GM21515 (cell line): ENCODE data around the gene CRYGN.

Experiments used
- ATAC-seq: cut with Tn5 transposase; IDR thresholded peaks from one replicate; pipeline ENCODE4 v1.9.1; 2021; ENCODE audit not compliant: unreplicated experiment

Gene CRYGN

DNA sequence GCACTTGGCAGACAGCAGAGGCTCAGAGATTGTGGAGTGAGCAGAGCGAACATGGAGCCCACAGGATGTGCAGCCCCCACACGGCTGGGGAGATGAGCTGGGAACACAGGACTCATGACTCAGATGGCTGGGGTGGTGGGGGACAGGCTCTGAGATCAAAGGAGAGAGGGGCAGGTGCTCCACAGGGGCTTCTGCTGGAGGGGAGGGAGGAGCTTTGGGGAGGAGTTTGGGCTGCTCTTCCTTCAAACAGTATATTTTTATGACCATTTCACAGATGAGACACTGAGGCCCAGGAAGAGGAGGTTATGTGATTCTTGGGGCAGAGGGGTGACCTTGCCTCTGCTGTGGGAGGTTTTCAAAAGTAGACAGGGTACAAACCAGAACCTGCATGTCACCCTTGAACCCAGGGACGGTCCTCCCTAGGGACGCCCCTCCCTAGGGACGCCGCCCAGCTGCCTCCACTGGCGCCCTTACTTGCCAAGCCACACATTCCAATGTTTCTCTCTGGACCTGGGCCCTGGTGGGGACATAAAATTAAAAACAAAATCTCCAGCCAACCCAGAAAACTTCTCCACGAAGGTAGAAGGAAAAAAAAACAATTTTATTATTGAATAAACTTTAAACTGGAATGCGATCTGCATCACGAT lies 981 bp upstream of the CRYGN start:
- no peak for ATAC-seq

DNA sequence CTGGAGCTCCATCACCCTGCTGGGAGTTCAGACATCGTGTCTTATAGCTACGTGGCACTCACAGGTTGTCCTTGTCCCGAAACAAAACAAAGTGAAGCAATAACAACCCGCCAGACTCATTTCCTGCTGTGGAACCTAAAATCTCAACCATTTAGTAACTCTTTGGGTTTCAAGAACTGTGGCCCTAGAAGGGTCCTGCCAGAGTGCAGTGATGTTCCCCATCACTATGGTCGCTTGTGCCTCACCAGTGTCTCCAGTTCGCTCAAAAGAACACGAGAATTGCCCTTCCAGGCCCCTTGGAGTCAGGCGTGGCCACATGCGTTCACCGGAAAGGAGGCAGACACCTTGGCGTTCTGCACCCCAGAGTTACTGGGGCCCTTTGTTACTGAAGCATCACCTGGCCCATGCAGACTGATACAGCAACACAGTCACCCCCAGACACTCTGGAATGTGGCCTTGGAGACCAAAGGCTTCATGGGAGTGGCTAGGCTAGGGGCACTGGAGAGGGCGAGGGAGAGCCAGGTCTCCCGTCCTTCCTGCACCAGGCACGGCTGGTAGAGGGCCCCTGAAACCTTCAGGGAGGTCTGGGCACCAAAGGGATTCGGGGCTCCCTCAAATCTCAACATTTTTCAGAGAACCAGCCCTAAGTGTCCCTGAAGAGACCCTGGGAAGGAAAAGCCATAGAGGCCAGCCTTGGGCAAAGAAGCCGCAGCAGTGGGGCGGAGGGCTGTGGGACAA lies 908 bp downstream of the CRYGN start:
- ATAC-seq, result no peak

DNA sequence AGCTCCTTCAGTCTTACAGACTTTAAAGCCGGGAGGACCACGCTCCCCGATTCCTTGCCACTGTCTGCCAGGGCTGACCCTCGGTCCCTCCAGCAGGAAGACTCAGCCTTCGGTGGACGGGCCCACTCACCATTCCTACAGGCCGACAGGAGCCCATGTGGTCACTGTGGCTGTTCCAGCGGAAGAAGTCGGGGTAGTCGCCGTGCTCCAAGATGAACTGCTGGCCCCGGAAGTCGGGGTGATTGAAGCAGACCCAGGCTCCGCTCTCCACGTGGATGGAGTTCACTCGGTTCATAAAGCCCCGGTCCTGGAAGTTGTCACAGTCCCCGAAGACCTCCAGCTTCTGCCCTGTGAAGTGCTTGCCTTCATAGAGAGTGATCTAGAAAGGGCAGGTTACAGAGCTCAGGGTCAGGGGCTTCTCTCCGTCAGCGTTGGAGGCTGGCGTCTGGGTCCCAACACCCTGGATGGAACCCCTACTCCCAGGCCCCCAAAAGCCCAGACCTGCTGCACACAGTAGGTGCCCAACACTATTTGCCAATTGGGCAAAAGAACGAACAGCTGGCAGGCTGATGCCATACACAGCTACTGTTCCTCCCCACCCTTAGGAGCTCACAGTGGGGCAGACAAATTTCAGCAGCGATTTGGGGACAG lies 1.9 kb downstream of the CRYGN start:
- no peak for ATAC-seq

DNA sequence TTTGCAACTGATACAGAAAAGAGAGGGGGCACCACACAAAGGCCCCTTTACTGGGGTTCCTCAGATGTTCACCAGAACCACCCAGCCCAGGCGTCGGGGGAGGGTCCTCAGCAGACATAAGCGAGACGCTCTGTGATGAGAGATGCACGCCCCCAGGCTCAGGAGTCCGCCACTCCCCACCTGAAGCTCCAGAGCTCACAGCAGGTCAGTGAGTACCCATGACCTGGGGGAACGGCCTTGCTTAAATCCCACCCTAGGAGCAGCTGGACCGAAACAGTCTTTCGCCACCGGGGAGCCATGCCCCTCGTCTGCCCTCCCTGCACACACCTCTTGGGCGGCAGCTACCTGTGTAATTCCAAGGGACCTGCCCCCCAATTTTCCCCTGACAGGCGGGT lies 2.8 kb downstream of the CRYGN start:
- no peak for ATAC-seq

DNA sequence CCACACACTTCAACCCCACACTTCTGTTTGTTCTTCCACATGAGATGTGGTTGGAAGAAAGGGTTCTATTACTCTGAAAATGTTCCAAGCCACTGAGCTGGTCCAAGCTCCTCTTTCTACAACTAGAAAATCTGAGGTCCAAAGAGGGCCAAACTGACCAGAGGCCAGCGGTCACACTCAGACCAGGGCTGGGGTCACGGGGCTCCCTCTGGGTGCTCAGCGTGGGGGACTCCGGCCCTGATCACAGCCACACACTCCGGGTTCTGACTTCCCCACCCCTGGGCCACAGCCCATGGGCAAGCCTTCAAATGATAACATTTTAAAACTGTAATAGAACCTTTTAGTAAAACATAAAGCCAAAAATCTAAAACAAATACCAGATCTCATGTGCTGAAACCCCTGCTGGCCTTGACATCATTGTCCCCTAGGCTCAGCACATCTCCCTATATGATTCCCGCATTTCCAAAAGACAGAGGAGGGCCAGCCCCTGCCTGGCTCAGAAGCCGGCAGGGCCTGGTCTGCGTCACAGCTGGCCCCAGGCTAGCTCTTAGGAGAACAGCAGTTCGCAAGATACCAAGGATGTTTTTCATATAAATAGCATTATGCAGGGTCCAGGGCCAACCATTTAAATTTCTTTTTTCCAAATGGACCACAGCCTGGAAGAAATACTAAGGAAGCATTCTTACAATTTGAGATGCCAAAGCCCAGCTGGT lies 3.3 kb downstream of the CRYGN start:
- ATAC-seq, result no peak

DNA sequence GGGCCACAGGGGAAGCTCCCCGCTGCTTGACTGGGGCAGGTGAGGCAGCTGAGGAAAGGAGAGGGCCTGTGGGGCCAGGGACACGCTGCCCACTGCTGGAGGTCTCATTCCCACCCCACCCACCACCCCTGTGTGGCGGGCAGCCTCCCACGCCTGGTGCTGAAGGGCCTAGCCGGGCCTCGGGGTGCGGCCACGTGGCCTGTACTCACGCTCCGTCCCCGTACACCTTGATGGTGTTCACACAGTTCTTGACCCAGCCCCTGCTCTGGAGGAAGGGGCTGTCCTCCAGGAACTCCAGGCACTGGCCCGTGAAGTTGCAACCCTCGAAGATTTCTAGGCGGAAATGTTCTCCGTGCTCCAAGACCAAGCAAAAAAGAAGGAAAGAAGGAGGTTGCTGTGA lies 4.0 kb downstream of the CRYGN start:
- no peak for ATAC-seq

DNA sequence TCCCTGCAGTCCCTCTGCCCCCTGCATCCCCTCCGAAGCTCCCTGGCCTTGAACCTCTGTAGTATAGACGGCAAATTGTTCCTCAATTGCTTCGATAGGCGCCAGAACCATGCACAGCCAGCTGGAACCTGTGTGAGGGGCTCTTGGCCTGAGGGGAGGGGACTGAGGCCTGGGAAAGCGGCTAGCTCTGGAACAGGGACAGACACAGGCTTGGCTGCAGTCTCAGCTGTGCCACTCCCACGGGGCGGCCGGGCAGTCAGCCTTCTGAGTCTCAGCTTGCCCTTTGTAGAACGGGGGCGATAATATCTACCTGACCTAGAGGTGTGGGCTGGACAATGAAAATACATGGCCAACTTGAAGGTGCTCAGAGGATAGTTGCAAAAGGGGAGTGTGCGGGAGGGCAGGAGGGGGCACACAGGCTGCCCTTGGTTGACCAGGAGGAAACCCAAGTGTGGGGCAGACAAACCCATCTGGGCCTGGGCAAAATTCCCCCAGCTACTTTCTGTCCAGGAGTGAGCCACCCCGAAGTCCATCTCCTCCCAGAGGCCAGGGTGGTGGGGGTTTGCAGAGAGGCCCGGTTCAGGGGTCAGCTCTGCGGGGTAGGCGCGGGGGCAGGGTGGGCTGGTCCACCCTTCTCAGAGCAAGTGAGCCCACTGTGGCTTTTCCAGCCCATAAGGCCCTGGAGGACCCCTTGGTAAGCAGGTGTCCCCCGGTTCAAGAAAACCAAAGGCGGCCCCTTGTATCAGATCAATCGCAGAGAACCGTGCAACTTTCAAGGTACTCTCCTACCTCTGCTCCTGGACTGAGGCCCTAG lies 4.6 kb downstream of the CRYGN start:
- no peak for ATAC-seq

DNA sequence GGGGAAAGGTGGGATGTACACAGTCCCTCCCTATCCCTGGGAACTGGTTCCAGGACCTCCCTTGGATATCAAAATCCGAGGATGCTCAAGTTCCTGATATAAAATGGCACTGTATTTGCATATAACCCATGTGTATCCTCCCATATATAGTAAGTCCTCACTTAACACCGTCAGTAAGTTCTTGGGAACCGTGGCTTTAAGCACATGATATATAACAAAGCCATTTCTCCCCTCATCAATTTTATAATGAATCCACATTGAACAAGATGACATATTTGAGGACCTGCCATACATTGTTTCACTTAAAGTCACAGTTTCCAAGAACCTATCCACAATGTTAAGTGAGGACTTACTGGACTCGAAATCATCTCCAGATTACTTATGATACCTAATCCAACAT lies 5.4 kb downstream of the CRYGN start:
- ATAC-seq, result no peak

DNA sequence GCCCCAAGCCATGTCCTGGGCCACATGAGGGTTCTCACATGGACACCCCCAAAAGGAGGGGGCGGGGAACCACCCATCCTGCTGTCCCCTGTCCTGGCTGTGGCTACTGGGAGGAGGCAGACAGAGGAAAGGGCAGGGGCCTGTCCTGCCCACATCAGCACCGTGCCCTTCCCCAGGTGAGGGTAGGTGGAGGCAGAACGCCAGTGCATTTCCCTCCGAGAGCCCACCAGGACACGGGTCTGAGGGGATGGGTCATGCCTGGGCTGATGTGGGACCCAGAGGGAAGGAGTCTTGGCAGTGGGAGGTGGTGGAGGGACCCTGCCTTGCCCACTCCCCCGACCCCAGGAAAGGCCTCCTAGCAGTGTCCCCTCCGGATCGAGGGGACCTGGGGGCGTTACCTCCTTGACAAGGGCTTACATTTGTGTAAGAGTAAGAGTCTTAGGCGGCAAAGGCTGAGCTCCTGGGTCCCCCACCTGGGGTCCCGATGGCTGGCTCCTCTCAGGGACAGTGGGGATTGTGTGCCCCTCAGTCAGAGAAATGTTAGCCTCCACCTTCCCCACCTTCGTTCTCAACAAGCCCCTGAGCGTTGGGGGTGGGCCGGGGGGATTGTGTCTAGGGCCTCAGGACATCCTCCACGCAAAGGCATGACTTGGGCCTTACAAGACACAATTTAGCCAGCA lies 6.1 kb downstream of the CRYGN start:
- no peak for ATAC-seq

DNA sequence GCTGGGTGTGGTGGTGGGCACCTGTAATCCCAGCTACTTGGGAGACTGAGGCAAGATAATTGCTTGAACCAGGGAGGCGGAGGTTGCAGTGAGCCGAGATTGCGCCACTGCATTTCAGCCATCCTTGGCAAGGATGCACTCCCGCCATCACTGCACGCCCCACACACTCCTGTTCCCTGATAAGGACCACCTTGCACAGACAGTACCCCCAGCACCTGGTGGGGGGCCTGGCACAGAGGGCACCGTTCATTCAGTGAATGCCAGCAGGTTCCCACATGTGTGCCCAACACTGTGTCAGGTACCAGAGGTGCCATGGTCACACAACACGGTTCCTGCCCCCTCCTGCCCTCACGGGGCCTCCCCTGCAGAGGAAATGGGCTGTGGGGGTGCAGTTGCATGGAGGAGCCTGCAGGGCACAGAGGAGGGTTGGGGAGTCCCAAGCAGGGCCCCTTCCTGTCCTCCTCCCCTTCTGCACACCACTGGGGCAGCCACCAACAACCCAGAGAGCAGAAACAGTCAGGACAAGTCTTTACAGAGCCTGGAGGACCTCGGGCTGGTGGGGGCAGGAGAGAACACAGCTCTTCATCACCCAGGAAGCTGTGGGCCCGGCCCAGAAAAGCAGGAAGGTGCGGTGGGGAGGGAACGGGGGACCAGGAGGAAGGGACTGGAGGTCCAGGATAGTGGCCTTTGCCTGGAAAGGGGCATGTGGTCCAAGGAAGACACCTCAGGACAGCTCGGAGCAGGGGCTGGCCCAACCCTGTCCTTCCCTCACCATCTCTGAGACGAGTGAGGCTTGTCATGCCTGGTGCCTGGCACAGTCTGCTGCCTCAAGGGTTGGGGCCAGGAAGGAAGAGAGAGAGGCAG lies 7.1 kb downstream of the CRYGN start:
- ATAC-seq, result no peak

DNA sequence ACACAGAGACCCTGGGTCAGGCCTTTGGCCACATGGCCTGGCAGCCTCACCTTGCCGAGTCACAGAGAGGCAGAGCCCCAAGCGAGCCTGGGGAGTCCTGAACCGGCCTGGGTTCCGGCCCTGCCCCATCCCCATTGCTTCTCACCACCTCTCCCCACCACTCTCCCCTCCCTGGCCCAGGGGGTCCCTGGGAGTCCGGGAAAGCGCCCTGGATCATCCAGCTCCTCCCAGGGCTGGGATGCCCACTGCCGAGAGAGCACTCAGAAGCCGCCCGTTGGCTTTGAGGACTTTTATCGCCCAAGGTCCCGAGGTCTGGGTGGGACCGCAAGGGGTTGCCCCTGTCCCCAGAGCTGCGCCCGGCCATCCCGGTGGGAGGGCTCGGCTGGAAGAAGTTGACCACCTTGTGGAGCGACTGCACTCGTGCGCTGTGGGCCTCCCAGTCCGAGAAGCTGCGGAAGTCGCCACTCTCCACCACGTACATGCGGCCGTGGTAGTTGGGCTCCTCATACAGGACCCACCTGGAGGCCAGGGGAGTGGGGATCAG lies 8.1 kb downstream of the CRYGN start:
- no peak for ATAC-seq

DNA sequence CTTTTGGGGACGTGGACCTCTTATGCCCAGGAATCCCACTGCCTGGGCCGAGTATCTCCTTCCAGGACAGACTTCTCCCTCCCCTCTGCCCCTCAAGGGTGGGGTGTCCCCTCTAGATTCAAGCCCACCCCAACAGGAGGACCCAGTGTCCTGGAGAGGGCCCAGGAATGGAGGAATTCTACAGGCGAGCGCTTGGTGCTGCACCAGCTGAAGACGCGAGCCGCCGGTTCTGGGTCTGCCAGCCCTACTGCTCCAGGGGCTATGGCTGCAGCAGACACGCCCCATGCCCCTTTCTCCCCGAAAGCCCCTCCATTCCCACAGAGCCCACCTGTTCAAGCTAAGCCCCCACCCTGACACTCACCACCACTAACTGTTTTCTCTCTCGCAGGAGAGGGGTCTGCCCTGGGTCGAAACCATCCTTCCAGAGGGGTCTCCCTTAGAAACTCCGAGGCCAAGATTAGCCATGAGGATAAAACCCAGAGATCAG lies 8.6 kb downstream of the CRYGN start:
- no peak for ATAC-seq

DNA sequence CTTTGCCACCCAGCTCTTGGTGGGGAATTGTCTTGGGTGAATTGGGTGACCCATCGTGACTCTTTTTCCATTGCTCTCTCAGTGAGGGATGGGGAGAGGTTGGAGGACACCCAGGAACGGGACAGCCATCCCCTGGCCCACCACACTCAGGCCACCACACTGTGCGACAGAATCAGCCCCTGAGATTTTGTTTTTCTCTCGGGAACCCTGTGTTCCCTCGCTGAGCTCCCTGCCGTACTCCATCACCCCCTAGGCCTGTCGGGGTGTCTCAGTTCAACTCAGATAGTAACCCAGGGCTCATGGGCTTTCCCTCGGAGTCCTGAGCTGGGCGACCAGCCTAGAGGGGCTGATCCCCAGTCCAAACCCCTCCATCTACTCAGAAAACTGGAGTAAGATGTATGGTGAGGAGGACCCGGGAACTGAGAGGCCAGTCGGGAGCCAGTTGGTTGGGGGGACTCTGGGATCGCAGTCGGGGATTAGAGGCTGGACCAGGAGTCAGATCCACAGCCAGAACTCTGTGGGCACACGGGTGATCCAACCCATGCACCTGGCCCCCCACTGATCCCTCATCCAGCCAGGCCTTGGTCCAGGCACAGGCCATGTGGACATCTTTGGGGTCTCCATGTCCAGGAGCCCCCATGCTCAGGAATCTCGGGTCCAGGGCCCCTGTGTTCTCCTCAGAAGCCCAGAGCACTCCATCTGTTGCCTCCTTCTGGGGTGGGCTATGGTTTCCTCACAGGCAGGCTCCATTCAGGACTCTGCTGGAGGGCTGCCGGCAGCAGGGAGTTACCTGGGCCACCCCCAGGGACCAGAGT lies 9.3 kb downstream of the CRYGN start:
- ATAC-seq, result no peak

DNA sequence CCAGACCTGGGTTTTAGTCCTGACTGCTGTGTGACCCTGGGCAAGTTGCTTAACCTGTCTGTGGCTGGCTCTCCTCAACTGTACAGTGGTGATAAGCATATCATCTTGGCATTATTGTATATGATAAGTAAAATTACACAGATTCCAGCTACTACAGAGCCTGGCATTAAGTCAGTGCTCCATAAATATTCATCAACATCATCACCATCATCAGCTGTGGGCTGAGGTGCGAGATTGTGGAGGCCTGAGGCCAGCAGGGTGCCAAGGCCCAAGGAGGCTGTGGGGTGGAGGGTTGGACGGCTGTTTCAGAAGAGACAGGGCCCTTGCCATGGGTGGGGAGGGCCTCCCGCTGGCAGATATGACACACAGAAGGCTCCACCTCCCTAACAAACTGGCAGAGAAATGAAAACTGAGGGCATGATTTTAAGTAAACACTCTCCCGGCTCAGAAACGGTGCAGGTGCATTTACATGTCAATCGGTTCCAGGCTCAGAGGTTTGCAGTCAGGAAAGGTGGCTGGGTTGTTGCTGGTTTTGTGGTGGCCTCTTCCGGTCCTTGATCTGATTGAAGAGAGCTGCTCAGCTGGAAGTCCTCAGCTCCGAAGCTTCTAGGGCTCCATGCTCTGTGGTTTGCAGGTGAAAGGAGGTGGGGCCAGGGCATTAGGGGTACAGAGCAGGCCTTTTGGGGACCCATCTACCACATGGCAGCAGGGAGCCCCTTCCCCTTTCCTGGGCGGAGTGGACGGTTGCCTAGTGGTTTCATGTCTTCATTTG lies 10.2 kb downstream of the CRYGN start:
- peak; percentile 50 for ATAC-seq

DNA sequence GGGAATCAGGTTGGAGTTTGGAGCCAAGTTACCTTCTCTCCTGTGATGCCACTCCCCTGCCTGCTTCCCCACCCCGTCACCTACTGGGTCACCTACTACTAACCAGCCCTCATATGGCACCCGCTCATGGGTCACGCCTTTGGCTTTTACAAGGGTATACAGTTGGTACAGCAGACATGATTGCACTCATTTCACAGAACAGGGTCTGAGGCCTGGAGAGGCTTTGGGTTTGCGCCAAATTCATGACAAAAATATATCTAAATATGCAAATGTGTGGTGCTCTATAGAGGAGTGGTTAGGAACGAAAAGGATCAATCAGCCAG lies 10.7 kb downstream of the CRYGN start:
- no peak for ATAC-seq

DNA sequence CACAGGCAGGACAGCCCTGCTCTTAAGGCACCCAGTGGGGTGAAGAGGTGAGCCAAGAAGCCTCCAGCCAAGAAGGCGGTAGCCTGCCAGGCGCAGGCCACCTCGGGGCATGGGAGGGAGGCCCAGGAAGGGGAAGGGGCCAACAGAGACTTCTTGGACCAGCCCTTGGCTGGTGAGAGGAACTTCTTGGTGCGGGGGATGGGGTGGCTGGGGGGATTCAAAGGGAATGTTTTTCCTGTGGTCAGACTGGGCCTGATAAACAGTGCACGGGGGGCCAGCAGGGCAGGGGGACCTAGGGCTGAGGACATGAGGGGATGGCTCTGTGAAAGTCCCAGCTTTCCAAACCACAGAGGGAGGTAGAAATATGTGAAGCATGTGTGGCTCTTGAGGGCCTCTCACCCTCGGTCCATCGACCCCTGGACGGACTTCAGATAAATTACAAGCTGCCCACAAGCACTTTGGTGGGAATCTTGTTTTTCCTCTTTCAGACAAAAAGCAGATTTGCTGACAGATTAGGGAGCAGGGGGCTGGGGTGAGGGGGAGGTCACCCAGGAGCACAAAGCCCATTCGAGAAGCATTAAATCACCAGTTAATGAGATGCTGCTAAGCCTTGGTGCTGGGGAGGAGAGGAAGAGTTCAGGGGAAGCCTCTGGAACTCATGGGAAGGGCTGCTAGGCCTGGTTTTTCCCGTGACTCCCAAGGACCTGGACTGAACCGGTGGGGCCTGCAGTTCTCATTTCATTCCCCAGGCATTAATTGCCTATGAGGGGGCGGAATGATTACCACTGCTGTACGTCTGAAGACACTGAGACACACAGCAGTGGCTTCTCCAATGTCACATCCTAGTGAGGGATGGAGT lies 11.3 kb downstream of the CRYGN start:
- no peak for ATAC-seq
